Measurements from ENCODE around the gene EEF1A1. TPM values are rescaled to one million over a fixed set of nuclear protein-coding genes. Genes with fewer than 3 reads are reported as not detected.

EEF1A1 gene
- total and polyA plus RNA-seq, 3 donors from 2014 or later: 2,869 to 5,086 (median 5,046) TPM

DNA sequence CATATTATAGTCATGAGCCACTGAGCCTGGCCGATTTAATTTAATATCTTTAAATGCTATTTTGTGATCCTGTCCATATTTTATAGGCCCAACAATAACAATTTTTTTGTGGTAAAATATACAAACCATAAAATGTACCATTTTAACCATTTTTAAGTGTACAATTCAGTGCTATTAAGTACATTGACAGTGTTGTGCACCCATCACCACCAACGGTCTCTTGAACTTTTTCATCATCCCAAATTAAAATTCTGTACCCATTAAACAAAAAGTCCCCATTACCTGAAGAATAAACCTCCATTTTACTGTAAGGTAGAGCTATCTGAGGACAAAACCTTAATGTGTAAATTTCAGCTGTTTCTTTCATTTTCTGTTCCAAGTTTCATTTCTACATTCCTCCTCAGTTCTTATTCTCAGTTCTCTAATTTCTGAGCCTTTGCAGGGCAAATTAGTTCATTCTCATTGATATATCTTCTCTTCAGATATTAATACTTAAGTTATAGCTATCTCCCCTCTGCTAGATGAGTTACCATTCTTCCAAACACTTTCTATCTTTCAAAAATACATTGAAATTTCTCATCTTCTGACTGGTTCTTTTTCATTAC is 49.0 kb downstream of the EEF1A1 start:
- H3K4me1 ChIP-seq: no peaks in the 10 kb centered on the region
- H3K27ac ChIP-seq: no peak overlapping the region
- no peaks in the 10 kb centered on the region for H3K27me3 ChIP-seq
- no peak for DNase-seq
- H3K4me3 ChIP-seq: no peak overlapping the region
- H3K9me3 ChIP-seq: no peaks in the 10 kb centered on the region
- intact Hi-C loops (cut with DNase I; ENCODE audit: low total_unique reads): no loop called here
- H3K36me3 ChIP-seq (ENCODE audit: low read depth, missing control alignments): no peaks in the 10 kb centered on the region
- TF ChIP-seq POLR2A (IDR thresholded peaks at IDR 0.05): no peak
- TF ChIP-seq, protein P1, sequence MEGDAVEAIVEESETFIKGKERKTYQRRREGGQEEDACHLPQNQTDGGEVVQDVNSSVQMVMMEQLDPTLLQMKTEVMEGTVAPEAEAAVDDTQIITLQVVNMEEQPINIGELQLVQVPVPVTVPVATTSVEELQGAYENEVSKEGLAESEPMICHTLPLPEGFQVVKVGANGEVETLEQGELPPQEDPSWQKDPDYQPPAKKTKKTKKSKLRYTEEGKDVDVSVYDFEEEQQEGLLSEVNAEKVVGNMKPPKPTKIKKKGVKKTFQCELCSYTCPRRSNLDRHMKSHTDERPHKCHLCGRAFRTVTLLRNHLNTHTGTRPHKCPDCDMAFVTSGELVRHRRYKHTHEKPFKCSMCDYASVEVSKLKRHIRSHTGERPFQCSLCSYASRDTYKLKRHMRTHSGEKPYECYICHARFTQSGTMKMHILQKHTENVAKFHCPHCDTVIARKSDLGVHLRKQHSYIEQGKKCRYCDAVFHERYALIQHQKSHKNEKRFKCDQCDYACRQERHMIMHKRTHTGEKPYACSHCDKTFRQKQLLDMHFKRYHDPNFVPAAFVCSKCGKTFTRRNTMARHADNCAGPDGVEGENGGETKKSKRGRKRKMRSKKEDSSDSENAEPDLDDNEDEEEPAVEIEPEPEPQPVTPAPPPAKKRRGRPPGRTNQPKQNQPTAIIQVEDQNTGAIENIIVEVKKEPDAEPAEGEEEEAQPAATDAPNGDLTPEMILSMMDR (IDR thresholded peaks at IDR 0.05): no peak
- 78 to 88% methylated on average over 2 of the region's 2 CpGs for WGBS, 2 donors

Small RNAs within 50 kb of the gene (small RNA-seq; reads per million reads assigned to genes)
- gene AL603910.2: 0 reads per million in 2 donors
- 0 reads per million in 2 donors for gene RN7SL827P

Other genes starting within 250 kb of the EEF1A1 start
- gene DPPA5, start 166.8 kb downstream of the EEF1A1 start, total RNA-seq: 1 to 10 TPM in 1 of 2 donors, under 1 TPM in 1; 0.94 to 2.3 TPM
- gene DPPA5, start 166.8 kb downstream of the EEF1A1 start, polyA plus RNA-seq (ENCODE audit: insufficient read depth, low read depth, low replicate concordance): 1.7 TPM
- under 1 TPM in 1 of 2 donors, not detected in 1; 0.47 TPM for gene KHDC3L, start 158.4 kb downstream of the EEF1A1 start, total RNA-seq
- gene KHDC3L, start 158.4 kb downstream of the EEF1A1 start, polyA plus RNA-seq (ENCODE audit: insufficient read depth, low read depth, low replicate concordance): not detected
- 10 to 100 TPM; 14.1 to 26.9 TPM for gene OOEP, start 151.1 kb downstream of the EEF1A1 start, total RNA-seq
- gene OOEP, start 151.1 kb downstream of the EEF1A1 start, polyA plus RNA-seq (ENCODE audit: insufficient read depth, low read depth, low replicate concordance): 24.8 TPM
- 10 to 100 TPM; 20.1 to 26.0 TPM for gene DDX43, start 126.2 kb downstream of the EEF1A1 start, total RNA-seq
- 24.5 TPM for gene DDX43, start 126.2 kb downstream of the EEF1A1 start, polyA plus RNA-seq (ENCODE audit: insufficient read depth, low read depth, low replicate concordance)
- gene CGAS, start 68.7 kb downstream of the EEF1A1 start, total RNA-seq: 1 to 10 TPM; 1.9 to 2.4 TPM
- 0.58 TPM for gene CGAS, start 68.7 kb downstream of the EEF1A1 start, polyA plus RNA-seq (ENCODE audit: insufficient read depth, low read depth, low replicate concordance)
- gene MTO1, start 59.3 kb downstream of the EEF1A1 start, total RNA-seq: 10 to 100 TPM; 35.4 to 37.0 TPM
- gene MTO1, start 59.3 kb downstream of the EEF1A1 start, polyA plus RNA-seq (ENCODE audit: insufficient read depth, low read depth, low replicate concordance): 52.0 TPM
- gene SLC17A5, start 133.0 kb upstream of the EEF1A1 start, total RNA-seq: 10 to 100 TPM in 1 of 2 donors, 1 to 10 TPM in 1; 8.7 to 16.1 TPM
- 12.5 TPM for gene SLC17A5, start 133.0 kb upstream of the EEF1A1 start, polyA plus RNA-seq (ENCODE audit: insufficient read depth, low read depth, low replicate concordance)
- gene CD109, start 175.2 kb upstream of the EEF1A1 start, total RNA-seq: 1 to 10 TPM; 4.0 to 5.4 TPM
- 7.0 TPM for gene CD109, start 175.2 kb upstream of the EEF1A1 start, polyA plus RNA-seq (ENCODE audit: insufficient read depth, low read depth, low replicate concordance)

Measured in testis (tissue), 3 donors.